ENCODE data around the gene LAMC1. TPM values are rescaled to one million over a fixed set of nuclear protein-coding genes. Genes with fewer than 3 reads are reported as not detected.

Gene LAMC1
- total RNA-seq, 1 donor from 2014 or later: 162 TPM

- no peak overlapping the region for H3K4me3 ChIP-seq (ENCODE audit: low read depth, low read length)
- TF ChIP-seq CTCF (conservative IDR thresholded peaks at IDR 0.05; ENCODE audit: low read depth, low read length): no peak
- no peak for DNase-seq (ENCODE audit: low read depth)
These were observed 37.3 kb upstream of the LAMC1 start for GRCh38 chr1:182985876-182986275.

GRCh38 chr1:182990413-182991144 is 32.6 kb upstream of the LAMC1 start:
- no peak overlapping the region for H3K4me3 ChIP-seq (ENCODE audit: low read depth, low read length)
- no peak for DNase-seq (ENCODE audit: low read depth)
- no peak for TF ChIP-seq CTCF (conservative IDR thresholded peaks at IDR 0.05; ENCODE audit: low read depth, low read length)

GRCh38 chr1:182993746-182994145 is 29.5 kb upstream of the LAMC1 start:
- H3K4me3 ChIP-seq (ENCODE audit: low read depth, low read length): no peak overlapping the region
- no peak for TF ChIP-seq CTCF (conservative IDR thresholded peaks at IDR 0.05; ENCODE audit: low read depth, low read length)
- no peak for DNase-seq (ENCODE audit: low read depth)

- DNase-seq (ENCODE audit: low read depth): no peak
- H3K4me3 ChIP-seq (ENCODE audit: low read depth, low read length): no peak overlapping the region
- TF ChIP-seq CTCF (conservative IDR thresholded peaks at IDR 0.05; ENCODE audit: low read depth, low read length): no peak
These were observed 27.3 kb upstream of the LAMC1 start for GRCh38 chr1:182995894-182996293.

GRCh38 chr1:182996816-182997215 is 26.4 kb upstream of the LAMC1 start:
- no peak for TF ChIP-seq CTCF (conservative IDR thresholded peaks at IDR 0.05; ENCODE audit: low read depth, low read length)
- DNase-seq (ENCODE audit: low read depth): no peak

GRCh38 chr1:182998482-182998881 is 24.7 kb upstream of the LAMC1 start:
- TF ChIP-seq CTCF (conservative IDR thresholded peaks at IDR 0.05; ENCODE audit: low read depth, low read length): no peak
- DNase-seq (ENCODE audit: low read depth): no peak

More at GRCh38 chr1:182996816-182997215, 26.4 kb upstream of the LAMC1 start:
- no peak overlapping the region for H3K4me3 ChIP-seq (ENCODE audit: low read depth, low read length)

More at GRCh38 chr1:182998482-182998881, 24.7 kb upstream of the LAMC1 start:
- no peak overlapping the region for H3K4me3 ChIP-seq (ENCODE audit: low read depth, low read length)
